K562 (cell line): ENCODE measurements around the gene CST1. TPM values are rescaled to one million over a fixed set of nuclear protein-coding genes. Genes with fewer than 3 reads are reported as not detected.

ENCODE experiments used
- ATAC-seq: fragments of 200-7000 bp; cut with Tn5 transposase; 3 replicates; pipeline ENCODE4 v1.9.1; 2020; ENCODE audit warnings: moderate library complexity
- BruUV-seq: library from RNA; stranded (reverse); fragments of 400-500 nt; replicated peaks from 2 replicates; lab custom pipeline; 2021; lab: Mats Ljungman, UMichigan
- CTCF ChIA-PET: fragments of 300-600 bp; formaldehyde crosslinking; extraction: SDS; loops from one replicate; lab custom pipeline; 2021; ENCODE audit warnings: low intra/inter-chr PET ratio; lab: Yijun Ruan, JAX
- POLR2A ChIA-PET: fragments of 300-600, 350-650 bp; sonication (Branson Sonifier 250); formaldehyde crosslinking; extraction: SDS; loops from one replicate; lab custom pipeline; 2021; ENCODE audit warnings: antibody characterized with exemption, inconsistent platforms; lab: Yijun Ruan, JAX
- DNase-seq, 4 experiments: peaks; one replicate each; pipeline versions ENCODE4 v3.0.0 to v3.0.0-alpha.2; 2011 to 2018; ENCODE audit warnings: low spot score in 3 of 4, mixed read lengths in 3 of 4; ENCODE audit errors: extremely low read depth in 1 of 4
- FAIRE-seq: peaks from 2 replicates; lab custom pipeline; 2011; peaks lifted over from hg19 to GRCh38; lab: Jason Lieb, UNC
- H2AFZ ChIP-seq: 2 replicates; pipeline ENCODE4 v1.6.0; 2011; ENCODE audit warnings: low read depth, low read length, control low read depth, inconsistent platforms
- H3K27ac ChIP-seq: fragments of 200-600 bp; 3 replicates; pipeline ENCODE4 v1.8.0; 2011; ENCODE audit warnings: low read depth, mild to moderate bottlenecking, control low read depth, inconsistent platforms, low read length, moderate library complexity, mixed read lengths; ENCODE audit errors: extremely low read depth
- H3K27me3 ChIP-seq, 2 experiments: fragments of 300-600 bp in 1 of 2; 2 replicates in 1 of 2; 3 replicates in 1 of 2; pipeline versions ENCODE4 v1.6.0 to v1.8.0; 2011; ENCODE audit warnings: inconsistent platforms in 2 of 2, low read length in 2 of 2, mild to moderate bottlenecking in 1 of 2, mixed read lengths in 1 of 2, moderate library complexity in 1 of 2; ENCODE audit not compliant: control insufficient read depth in 2 of 2, insufficient read depth in 2 of 2
- H3K36me3 ChIP-seq: fragments of 300-600 bp; 3 replicates; pipeline ENCODE4 v1.8.0; 2011; ENCODE audit warnings: mild to moderate bottlenecking, low read length, inconsistent platforms; ENCODE audit not compliant: control insufficient read depth, insufficient read depth
- H3K4me1 ChIP-seq, 2 experiments: fragments of 200-600 bp in 1 of 2; replicated peaks in 1 of 2; 2 replicates in 1 of 2; 3 replicates in 1 of 2; pipeline versions ENCODE4 v1.5.1 to v1.8.0; 2011; ENCODE audit warnings: inconsistent platforms in 2 of 2, low read length in 2 of 2, mild to moderate bottlenecking in 1 of 2, mixed read lengths in 1 of 2, moderate library complexity in 1 of 2; ENCODE audit not compliant: control insufficient read depth in 2 of 2, insufficient read depth in 2 of 2
- H3K4me2 ChIP-seq: 2 replicates; pipeline ENCODE4 v1.6.1; 2011; ENCODE audit warnings: low read length, control low read depth, inconsistent platforms, mixed read lengths; ENCODE audit not compliant: insufficient read depth
- H3K4me3 ChIP-seq: fragments of 200-600 bp; sonication (generic), shearing (Covaris generic); 2 replicates; pipeline ENCODE4 v1.5.1; 2016; ENCODE audit warnings: control low read depth, inconsistent platforms
- H3K79me2 ChIP-seq: fragments of 200-600 bp; 3 replicates; pipeline ENCODE4 v1.8.0; 2011; ENCODE audit warnings: low read length, inconsistent platforms; ENCODE audit not compliant: control insufficient read depth, insufficient read depth
- H3K9ac ChIP-seq, 2 experiments: 2 replicates each; pipeline versions ENCODE4 v1.6.0 to v1.6.1; 2011; ENCODE audit warnings: low read depth in 2 of 2, low read length in 2 of 2, control low read depth in 1 of 2, inconsistent platforms in 1 of 2, mild to moderate bottlenecking in 1 of 2, mixed read lengths in 1 of 2; ENCODE audit not compliant: insufficient read depth in 1 of 2
- H3K9me1 ChIP-seq: one replicate; pipeline ENCODE4 v1.6.0; 2011; ENCODE audit warnings: inconsistent platforms, mild to moderate bottlenecking, low read length, moderate library complexity; ENCODE audit not compliant: control insufficient read depth, insufficient read depth
- H3K9me3 ChIP-seq: replicated peaks from 2 replicates; pipeline ENCODE4 v1.5.1; 2011; ENCODE audit warnings: low read depth, low read length, inconsistent platforms; ENCODE audit not compliant: control insufficient read depth, insufficient read depth
- H4K20me1 ChIP-seq: replicated peaks from 2 replicates; pipeline ENCODE4 v1.6.1; 2011; ENCODE audit warnings: low read length, inconsistent platforms, mixed read lengths; ENCODE audit not compliant: control insufficient read depth, insufficient read depth
- ARID4B ChIP-seq: sonication (generic); formaldehyde crosslinking; IDR thresholded peaks from 2 replicates; pipeline ENCODE4 v1.8.0; 2022; ENCODE audit warnings: mild to moderate bottlenecking, missing genetic modification reagents
- CHAMP1 ChIP-seq: fragments of 450-650 bp; IDR thresholded peaks from 2 replicates; pipeline ENCODE4 v1.6.1; 2016; ENCODE audit warnings: mild to moderate bottlenecking
- KHSRP ChIP-seq: fragments of 450-650 bp; IDR thresholded peaks from 2 replicates; pipeline ENCODE4 v1.6.1; 2017
- MTA3 ChIP-seq: fragments of 450-650 bp; formaldehyde crosslinking; IDR thresholded peaks from 2 replicates; pipeline ENCODE4 v1.6.1; 2017; ENCODE audit warnings: mild to moderate bottlenecking, borderline replicate concordance
- NFE2 ChIP-seq: IDR thresholded peaks from 2 replicates; pipeline ENCODE4 v1.6.1; 2014; ENCODE audit warnings: antibody characterized with exemption, low read depth
- RHOXF2B ChIP-seq: fragments of 250-450 bp; sonication (Bioruptor Pico); conservative IDR thresholded peaks from 2 replicates; pipeline ENCODE4 v1.5.1; 2021
- SPI1 ChIP-seq: IDR thresholded peaks from 2 replicates; pipeline ENCODE4 v1.6.1; 2011; ENCODE audit warnings: low read depth, low read length, control low read depth, borderline replicate concordance
- TCF3 ChIP-seq: sonication (generic); formaldehyde crosslinking; IDR thresholded peaks from 2 replicates; pipeline ENCODE4 v1.4.0; 2020; ENCODE audit warnings: mild to moderate bottlenecking, missing genetic modification reagents
- THAP7 ChIP-seq: fragments of 250-450 bp; sonication (Bioruptor Pico); IDR thresholded peaks from 2 replicates; pipeline ENCODE4 v1.5.0; 2021
- ZNF518B ChIP-seq: fragments of 250-450 bp; sonication (Bioruptor Pico); IDR thresholded peaks from 2 replicates; pipeline ENCODE4 v1.5.0; 2021; ENCODE audit warnings: mild to moderate bottlenecking, moderate library complexity
- WGBS: fragments of 100-300 bp; shearing (Covaris generic); methylation state at CpG from one replicate; pipeline ENCODE4 v1.1.6; 2016; ENCODE audit warnings: low coverage, mixed read lengths; ENCODE audit not compliant: insufficient coverage; ENCODE audit errors: missing lambda C conversion rate; 5-methylcytosine and 5-hydroxymethylcytosine counted together
- in situ Hi-C: fragments of 300-500 bp; cut with MboI; formaldehyde crosslinking; loops from 4 replicates; pipeline ENCODE4 v1.15.0; 2018; ENCODE audit warnings: inconsistent platforms, mixed read lengths
- intact Hi-C: fragments of 100-400 bp; cut with micrococcal nuclease; formaldehyde crosslinking; loops from 2 replicates; pipeline ENCODE4 v1.14.2; 2022
- polyA plus RNA-seq, 8 experiments: library from polyadenylated mRNA; depleted of rRNA in 4 of 8; stranded (reverse) in 5 of 8; unstranded in 3 of 8; fragments of >200 nt; fragmentation: Nextera tagmentation in 2 of 8; fragmentation: Illumina TruSeq in 1 of 8; extraction: Ambion mirVana in 2 of 8; extraction: Trizol in 1 of 8; gene quantifications; 2 replicates each; pipeline versions ENCODE4 v1.2.1 to v1.2.3, GENCODE V29; 2011 to 2014; ENCODE audit warnings: inconsistent platforms in 1 of 8, missing spikeins in 1 of 8
- total RNA-seq, 7 experiments: library from RNA; depleted of rRNA in 6 of 7; stranded (reverse); fragments of >200 nt in 6 of 7; fragmentation: Illumina TruSeq in 2 of 7; extraction: Trizol in 2 of 7; gene quantifications; 2 replicates each; pipeline versions ENCODE4 v1.2.1 to v1.2.3, GENCODE V29; 2011 to 2021; ENCODE audit warnings: low replicate concordance in 1 of 7

Gene CST1
- total and polyA plus RNA-seq, 9 of the 15 experiments (the other 6 are each of a cell fraction or from before 2014, with no cell fraction given), result not detected

GRCh38 chr20:23765578-23765977 is 14.8 kb upstream of the CST1 start:
- Histone ChIP-seq H3K79me2 (no peaks in the 10 kb centered on the region), H3K4me2 (no peak overlapping the region), H3K4me3 (no peak overlapping the region), H3K4me1 (no peaks in the 10 kb centered on the region), H3K27ac (no peak overlapping the region), H3K9ac (no peak overlapping the region), H2AFZ (no peak overlapping the region), H4K20me1 (no peaks in the 10 kb centered on the region), H3K9me3 (no peaks in the 10 kb centered on the region), H3K36me3 (no peaks in the 10 kb centered on the region), H3K27me3 (no peaks in the 10 kb centered on the region), H3K9me1 (no peaks in the 10 kb centered on the region)
- POLR2A ChIA-PET, result no interaction called here
- ATAC-seq, result no peak
- BruUV-seq, result no TSS peak
- no peak for FAIRE-seq
- WGBS, result 0% methylated on average over 4 of the region's 5 CpGs
- intact Hi-C loops, result no loop called here
- in situ Hi-C loops, result no loop called here
- CTCF ChIA-PET, result no interaction called here
- DNase-seq, result no peak
- no peak for TF ChIP-seq CHAMP1
- TF ChIP-seq KHSRP, result no peak
- no peak for TF ChIP-seq THAP7
- no peak for TF ChIP-seq MTA3
- TF ChIP-seq NFE2, result no peak
- no peak for TF ChIP-seq ZNF518B (CRISPR knock-in tag)
- TF ChIP-seq TCF3 (CRISPR knock-in tag), result no peak
- no peak for TF ChIP-seq RHOXF2B (CRISPR knock-in tag)
- TF ChIP-seq SPI1, result no peak
- no peak for TF ChIP-seq ARID4B (CRISPR knock-in tag)
